GM19372 (cell line): ENCODE measurements around the gene FIGNL1.

Experiments
- ATAC-seq: cut with Tn5 transposase; IDR thresholded peaks from one replicate; pipeline ENCODE4 v1.9.1; 2021; ENCODE audit warnings: mild to moderate bottlenecking, low read depth, moderate library complexity; ENCODE audit not compliant: unreplicated experiment

FIGNL1 gene

DNA sequence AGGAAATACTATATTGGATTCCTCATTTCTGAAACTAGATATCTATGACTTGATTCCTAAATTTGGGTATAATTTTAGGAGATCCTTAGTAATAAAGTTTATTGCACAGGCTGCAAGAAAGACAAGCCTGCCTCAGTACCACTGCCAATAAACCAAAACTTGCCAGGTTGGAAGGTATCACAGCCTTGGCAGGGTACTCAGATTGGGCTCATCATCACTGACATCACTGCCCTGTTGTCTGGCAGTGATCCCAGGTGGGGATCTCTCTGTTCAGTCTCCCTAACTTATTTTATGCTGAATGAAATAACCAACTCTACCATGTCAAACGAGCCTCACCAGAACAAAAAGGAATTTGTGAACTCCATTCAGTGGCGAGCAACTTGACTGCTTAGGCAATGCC lies 18.8 kb downstream of the FIGNL1 start:
- ATAC-seq: no peak

DNA sequence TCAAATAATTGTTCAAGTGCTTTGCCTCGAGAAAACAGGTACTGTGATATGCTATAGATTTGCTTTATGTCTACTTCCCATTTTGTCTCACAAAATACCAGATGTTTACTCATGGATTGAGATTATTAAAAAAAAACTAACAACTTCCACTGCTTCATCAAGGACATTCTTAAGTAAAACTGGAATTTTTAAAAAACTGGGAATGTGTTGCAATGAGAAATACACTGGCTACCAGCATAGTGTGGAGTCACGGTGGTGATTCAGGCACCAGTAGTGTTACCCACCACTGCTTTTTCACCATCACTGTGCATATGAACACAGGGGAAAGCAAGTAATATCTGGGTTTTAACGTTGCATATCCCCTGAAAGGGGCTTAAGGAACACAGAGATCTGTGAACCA lies 21.2 kb downstream of the FIGNL1 start:
- no peak for ATAC-seq

DNA sequence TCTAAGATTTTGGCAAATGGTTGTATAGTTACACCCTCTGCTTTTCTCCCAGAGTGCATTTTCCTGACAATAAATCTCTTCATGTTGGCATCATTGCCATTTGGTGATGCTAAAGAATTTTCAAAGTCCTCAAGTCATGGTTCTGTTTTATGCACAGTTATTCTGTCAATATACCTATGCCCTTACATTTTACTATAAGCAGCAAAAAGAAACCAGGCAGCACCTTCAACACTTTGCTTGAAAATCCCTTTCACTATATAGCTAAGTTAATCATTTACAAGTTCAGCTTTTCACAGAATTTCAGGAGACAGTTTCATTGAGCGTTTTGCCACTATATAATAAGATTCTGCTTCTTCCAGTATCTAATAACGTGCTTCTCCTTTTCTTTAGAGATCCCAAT lies 22.6 kb downstream of the FIGNL1 start:
- no peak for ATAC-seq

DNA sequence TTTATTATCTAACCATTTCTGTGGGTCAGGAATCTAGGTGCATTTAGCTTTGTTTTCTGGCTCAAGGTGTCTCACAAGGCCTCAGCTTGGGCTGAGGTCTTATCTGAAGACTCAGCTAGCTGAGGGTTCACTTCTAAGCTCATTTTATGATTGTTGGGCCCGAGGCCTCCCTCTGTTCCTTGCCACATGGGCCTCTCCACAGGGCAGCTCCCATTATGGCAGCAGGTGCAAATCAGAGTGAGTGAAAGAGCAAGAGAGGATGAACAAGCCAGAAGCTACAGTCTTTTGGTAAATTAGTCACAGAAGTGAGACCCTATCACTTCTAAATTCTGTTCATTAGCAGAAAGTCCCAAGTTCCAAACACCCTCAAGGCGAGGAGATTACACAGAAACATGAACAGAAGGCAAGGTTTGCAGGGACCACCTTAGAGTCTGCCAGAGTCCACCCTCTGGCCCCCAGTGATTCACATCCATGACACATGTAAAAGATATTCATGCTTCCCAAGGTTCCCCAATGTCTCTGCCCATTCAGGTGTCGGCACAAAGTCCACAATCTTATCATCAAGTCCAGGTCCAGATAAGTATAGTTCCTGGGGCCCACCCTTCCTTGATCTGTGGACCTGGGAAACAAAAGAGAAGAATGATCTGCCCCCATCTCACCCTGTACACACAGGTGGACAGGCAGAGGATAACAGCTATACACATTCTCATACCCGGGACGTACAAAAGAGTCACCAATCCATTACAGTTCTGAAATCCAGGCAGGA lies 23.7 kb downstream of the FIGNL1 start:
- no peak for ATAC-seq

DNA sequence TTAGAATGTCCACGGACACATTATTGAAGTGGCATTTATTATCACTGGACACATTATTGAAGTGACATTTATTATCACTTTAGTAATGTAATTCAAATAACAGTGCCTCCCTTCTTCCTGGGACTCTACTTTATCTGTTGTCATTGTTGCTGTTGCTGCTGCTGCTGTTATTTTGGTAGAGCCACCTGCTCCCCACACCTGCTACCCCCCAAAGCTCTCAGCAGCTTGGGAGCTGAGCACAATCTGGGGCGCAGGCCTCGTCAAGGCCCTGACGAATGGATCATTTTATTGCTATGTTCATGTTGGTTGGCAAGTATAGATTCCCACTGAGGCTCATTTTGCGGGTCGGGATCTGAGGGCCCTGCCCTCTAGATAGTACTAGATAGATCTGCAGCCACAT lies 24.8 kb downstream of the FIGNL1 start:
- ATAC-seq: no peak

DNA sequence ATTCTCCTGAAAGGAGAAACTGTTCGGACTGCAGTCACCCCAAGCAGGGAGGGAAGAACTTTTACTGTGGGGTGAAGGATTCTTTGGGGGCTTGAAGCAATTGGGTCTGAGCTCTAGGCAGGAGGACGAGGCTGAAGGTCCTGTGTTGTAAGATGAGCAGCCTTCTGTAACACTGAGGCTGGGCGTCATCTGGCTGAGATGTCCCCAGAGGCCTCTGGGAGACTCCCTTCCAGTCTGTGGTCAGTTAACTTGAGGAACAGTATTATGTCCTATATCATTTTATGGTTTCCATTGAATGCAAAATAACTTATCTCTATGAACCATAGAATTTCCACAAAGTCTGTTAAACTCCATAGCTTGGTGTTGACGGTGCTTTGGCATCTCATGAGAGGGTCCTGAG lies 26.3 kb downstream of the FIGNL1 start:
- no peak for ATAC-seq

DNA sequence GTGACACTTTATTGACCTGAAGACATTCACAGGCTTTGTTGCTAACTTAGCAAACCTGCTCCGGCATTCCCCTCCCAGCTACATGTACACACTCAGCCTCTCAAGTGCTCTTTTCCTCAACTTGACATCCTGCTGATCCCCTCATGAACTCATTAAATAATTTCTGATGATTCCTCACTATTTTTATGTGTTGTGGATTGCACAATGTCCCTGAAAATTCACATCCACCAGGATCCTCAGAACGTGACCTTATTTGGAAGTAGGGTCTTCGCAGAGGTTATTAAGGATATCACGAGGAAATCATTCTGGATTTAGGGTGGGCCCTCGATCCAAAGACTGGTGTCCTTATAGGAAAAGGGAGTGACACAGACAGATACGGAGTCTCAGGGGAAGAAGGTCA lies 27.3 kb downstream of the FIGNL1 start:
- ATAC-seq: no peak

DNA sequence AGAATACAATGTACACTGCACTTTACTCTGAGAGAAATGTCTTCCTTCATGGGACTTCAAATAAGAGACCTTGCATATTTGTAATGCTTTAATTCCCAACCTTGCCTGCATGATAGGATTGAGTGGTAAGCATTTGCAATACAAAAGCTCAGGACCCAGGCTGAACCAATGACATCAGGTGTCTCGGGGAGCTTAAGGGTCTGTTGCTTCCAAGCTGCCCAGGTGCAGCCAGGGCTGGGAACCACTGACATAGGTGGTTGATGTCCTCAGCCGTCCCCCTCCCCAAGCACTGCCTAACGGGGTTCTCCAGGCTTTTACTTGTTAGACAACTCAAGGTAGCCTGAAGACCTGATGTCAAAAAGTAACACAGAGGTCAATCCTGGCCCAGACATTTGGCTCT lies 29.1 kb downstream of the FIGNL1 start:
- ATAC-seq: no peak

DNA sequence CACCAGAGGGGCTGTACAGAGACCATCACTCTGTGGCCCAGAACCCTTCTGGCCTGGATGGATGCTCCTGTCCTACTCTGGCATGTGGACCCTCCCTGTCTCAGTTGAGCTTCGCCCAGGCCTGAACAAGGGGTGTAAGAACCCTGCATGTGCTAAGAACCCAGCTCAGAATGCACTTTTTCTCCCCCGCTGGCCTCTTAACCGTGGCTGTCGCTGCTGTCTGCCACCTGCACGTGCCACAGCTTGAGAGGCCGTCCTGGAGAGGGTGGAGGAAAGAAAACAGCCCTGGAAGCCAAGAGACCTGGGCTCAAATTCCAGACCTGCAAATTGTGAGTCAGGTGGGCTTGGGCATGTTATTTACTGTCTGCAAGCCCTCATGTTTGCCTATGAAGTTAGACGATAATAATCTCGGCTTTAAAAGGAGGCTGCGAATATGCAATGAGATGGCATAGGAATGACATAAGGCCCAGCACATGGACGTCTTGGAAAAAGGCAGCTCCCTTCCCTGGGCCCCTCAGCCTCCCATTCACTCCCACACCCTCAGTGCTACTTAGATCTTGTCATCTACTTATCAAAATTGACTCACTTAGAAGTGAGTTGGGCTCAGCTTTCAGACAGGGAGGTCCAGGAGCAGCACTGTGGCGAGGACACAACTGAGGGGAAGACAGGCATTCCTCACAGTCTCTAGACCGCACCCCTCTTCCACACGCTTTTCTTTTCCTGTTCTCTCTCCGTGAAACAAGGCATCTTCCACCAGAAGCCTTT lies 31.4 kb downstream of the FIGNL1 start:
- ATAC-seq: no peak

DNA sequence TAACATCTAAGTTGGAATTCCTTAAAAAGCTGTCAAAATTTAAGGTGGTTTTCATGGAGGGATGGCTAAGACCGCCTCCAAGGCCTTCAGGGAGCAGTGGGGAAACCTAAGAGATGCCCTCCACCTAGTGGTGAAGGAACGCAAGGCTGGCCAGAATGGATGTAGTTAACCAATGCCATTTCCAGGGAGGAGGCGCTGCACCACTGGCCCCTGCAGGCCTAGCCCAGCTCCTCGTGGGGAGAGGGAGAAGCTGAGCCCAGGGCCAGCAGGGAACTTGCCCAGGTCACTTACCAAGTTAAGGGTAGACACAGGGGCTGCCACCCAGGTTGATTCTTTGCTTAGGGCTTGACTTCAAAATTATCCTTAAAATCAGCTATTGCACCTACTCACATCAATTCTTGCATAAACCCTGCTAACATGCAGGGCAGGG lies 32.0 kb downstream of the FIGNL1 start:
- ATAC-seq: peak; percentile 85

DNA sequence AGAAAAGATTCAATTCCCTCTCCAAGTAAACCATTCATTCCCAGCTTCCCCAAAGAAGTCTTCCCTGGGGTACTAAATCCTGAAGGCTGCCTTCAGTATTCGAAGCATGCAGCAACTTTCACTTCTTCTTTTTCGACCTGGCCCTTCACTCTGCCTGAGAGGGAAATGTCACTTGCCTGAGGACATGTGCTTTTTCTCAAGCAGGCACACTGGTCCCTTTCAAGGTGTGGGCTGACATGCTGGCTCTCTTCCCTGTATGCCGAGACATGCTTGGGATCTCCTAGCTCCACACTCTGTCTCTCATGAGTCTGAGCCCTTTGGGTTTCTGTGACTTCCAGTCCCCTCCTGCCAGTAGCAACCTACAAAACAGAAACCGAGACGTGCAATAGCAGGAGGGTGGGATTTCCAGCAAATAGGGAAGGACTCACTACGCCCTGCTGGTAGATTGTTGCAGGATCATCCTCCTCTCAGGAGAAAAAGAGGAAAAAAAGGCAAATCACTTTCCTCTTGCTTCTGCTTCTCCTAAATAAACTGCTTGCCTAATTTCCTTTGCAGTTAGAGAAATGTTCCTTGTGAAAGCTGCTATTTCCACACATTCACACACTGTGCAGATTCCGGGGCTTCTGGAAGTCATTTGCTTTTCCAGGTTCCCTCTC lies 33.5 kb downstream of the FIGNL1 start:
- ATAC-seq: peak; percentile 72

DNA sequence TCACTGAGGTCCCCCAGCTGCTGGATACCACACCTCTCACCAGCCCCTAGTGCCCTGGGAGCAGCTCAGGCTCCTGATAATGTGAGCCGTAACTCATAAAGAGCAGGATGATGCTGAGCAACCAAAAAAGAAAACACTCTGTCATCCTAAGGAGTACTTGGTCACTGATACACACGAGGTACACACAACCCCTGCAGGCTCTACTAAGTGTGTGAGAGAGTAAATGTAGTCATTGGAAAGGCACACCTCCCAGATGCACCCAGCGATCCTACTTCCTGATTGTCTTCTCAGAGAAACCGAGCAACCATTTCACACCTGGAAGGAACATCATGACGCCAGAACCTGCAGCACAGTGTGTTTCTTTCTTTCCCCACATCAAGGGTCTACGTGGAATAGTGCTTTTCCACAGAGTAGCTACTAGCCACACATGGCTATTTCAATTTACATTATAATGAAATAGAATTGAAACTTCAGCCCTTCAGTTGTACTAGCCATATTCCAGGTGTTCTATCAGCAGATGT lies 34.2 kb downstream of the FIGNL1 start:
- no peak for ATAC-seq

DNA sequence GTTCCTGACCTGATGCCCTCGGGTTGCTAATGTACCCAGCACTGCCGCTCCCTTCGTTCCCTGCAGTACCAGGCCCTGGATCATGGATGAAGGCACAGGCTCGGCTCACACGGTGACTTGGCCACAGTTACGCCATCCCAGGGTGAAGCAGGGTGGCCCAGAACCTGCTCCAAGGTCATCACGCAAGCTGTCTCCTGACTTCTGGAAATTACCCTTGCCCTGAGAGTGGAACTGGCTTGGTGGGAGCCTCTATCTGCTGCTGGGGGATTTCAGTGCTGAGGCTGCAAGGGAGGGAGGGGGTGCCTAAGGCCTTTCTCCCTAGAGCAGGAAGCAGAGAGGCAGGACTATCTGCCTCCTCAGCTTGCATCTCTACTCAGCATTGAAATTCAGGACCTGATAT lies 36.6 kb downstream of the FIGNL1 start:
- no peak for ATAC-seq

DNA sequence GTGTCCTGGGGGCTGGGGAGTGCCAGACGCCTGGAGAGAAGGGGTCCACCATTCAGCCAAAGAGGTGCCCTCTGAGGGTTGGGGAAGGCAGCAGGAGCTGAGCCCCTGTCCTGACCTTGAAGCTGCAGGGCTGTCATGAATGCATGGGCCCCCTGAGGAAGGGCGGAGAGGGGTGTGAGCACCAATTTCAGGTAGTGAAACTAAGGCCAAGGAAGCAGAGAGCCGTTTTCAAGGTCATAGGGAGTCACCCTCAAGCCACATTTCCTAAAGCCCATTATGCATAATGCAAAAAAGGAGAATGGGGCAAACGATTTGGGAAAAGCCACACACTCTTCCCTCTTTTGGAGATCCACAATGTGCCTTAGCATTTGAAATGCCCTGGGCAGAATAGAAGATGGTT lies 37.2 kb downstream of the FIGNL1 start:
- no peak for ATAC-seq

DNA sequence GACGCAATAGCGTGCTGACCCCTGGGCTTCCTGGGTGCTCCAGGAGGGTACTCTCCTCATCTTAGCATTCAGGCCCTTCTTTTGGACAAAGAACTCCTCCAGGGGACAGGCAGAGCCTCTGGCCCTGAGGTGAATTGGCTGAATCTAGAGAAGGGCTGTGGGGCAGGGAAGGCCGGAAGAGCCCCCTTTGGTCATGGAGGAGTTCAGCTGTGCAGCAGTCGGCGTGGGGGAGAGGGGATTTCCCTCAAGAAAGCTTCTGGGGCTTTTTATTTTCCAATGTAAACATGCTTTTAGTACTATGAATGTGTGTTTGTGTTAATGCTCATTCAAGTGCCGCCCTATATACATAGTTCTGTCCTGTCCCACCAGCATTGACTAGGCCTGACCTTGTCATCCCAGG lies 38.8 kb downstream of the FIGNL1 start:
- ATAC-seq: peak; percentile 39

DNA sequence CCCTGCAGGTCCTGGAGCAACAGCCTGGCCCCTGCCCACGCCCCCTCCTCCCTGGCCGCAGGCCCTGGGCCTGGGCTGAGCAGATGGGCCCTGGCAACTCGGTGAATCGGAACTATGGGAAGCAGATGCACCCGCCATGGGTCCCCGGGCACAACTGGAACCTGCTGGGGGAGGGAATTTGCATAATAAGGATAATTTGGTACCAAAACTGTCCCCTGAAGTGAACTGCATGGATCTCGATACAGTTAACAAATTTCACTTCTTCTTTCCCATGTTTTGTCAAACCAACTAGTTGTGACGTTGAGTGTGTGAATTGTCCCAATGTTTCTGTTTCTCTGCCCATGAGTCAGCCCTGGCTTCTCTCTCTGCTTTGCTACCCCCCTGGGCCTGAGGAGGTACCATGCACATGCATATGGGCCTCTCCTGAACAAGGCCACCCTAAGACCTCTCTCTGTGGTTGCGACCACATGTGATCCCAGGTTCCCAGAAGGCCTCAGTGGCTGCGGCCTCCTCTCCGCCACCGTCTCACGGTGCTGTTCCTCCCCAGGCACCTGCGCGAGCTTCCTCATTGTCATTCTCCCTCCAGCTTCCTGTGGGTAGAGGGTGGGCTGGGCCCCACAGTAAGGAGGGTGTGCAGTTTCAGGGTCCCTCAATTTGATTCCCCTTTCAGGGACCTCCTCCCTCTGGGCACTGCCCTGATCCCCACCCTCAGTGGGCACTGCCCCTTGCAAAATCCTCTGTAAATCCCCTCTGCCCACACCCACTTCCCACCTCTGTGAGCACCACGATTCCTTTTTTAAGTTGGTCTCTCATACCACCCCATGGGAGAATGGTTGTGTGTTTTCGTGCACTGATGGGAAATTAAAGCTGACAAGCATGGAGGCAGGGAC lies 40.0 kb downstream of the FIGNL1 start:
- ATAC-seq: peak; percentile 34

DNA sequence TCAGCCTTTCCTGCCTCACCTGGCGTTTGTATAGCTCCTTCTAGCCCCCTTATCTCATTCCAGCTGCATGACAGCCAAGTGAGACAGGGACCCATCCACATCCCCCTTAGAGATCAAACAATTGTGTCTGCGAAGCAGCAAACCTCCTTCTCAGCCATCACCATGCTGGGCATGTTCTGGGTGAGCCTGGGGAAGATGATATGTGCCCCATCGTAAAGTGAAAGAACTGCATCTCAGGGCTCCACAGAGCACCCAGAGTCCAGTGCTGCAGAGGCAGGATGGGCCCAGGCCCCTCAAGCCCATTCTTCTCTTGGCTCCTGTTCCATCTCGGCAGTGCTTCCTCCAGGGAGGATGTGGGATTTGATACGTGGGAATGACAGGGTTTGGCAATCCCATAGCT lies 43.2 kb downstream of the FIGNL1 start:
- ATAC-seq: no peak

DNA sequence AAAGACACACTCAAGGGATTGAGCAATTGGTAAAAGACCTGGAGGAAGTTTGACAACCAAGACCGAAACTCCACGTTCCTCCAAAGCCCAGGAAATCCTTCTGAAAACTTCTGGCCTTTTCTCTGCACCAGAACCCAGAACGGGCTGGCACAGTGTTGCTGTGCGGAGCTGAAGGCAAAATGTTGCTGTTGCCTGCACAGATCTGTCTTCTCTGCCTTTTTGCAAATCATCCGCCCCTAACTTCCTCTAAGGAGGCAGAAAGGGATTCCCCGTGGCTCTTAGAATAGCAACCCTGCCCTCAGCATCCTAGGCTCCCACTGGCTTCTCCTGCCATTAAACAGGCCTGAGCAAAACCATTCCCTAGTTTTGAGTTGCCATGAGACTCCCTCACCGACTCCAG lies 44.9 kb downstream of the FIGNL1 start:
- no peak for ATAC-seq

DNA sequence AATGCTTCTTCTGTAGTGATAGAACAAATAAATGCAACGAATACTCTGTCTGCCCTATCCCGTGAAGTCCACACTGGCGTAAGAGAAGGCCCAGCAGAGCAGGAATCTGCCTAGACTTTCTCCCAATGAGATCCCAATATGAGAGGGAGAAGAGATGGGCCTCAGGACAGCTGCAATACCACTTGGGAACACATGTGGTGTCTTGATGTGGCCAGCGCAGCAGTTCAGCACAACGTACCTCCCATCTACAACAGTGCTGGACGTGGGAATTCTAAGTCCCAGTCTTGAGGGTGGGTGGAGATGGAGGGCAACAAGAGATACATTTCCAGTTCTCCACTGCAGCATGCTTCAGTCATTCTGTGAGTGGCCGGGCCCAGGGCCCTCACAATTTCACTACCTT lies 45.8 kb downstream of the FIGNL1 start:
- ATAC-seq: no peak

DNA sequence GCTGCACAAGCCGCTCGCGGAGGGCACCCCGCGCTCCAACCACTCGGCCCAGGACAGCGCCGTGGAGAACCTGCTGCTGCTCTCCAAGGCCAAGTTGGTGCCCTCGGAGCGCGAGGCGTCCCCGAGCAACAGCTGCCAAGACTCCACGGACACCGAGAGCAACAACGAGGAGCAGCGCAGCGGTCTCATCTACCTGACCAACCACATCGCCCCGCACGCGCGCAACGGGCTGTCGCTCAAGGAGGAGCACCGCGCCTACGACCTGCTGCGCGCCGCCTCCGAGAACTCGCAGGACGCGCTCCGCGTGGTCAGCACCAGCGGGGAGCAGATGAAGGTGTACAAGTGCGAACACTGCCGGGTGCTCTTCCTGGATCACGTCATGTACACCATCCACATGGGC lies 50.0 kb downstream of the FIGNL1 start:
- ATAC-seq: no peak
